ENCODE data around the gene NAA80. TPM values are rescaled to one million over a fixed set of nuclear protein-coding genes. Genes with fewer than 3 reads are reported as not detected.

NAA80 gene
- total RNA-seq, 1 experiment from 2014 or later, result 25.2 TPM

GRCh38 chr3:50345586-50346234 is 46.5 kb upstream of the NAA80 start, which contains the start of gene ZMYND10:
ZMYND10 (minus strand) TSS chr3:50345732; CDS start chr3:50345579, 153 bp downstream.
- H3K27ac ChIP-seq, result no peak within 1 kb of the TSS

GRCh38 chr3:50345008-50345407 is 45.8 kb upstream of the NAA80 start:
- no peaks in the 10 kb centered on the region for H3K9me3 ChIP-seq (ENCODE audit: insufficient read depth, low read depth)
- H3K27ac ChIP-seq, result no peak overlapping the region
- peaks cover 5% of the 10 kb centered on the region; the same call in 1 of the 2 replicates for H3F3A ChIP-seq (ENCODE audit: insufficient read depth, low read depth)
- H4K20me1 ChIP-seq (ENCODE audit: insufficient read depth), result no peaks in the 10 kb centered on the region
- DNase-seq, result no peak
- no peaks in the 10 kb centered on the region for H3K36me3 ChIP-seq (ENCODE audit: low read depth)
- peaks cover 5% of the 10 kb centered on the region; the same call in 1 of the 2 replicates for H3K4me1 ChIP-seq (replicated peaks; ENCODE audit: insufficient read depth)
- TF ChIP-seq CTCF (conservative IDR thresholded peaks at IDR 0.05) (no peak), EZH2 (IDR thresholded peaks at IDR 0.05; ENCODE audit: low read depth) (no peak)
- H3K27me3 ChIP-seq (ENCODE audit: insufficient read depth, low read depth), result no peaks in the 10 kb centered on the region
- no peak overlapping the region for H2AFZ ChIP-seq
- no peaks in the 10 kb centered on the region for H3K9me2 ChIP-seq (ENCODE audit: insufficient read depth)
- no TSS peak for BruUV-seq (replicated peaks)
- 0 out of 2 replicates have a peak, but pooled peaks cover 5% of the 10 kb centered on the region for H3K79me2 ChIP-seq (ENCODE audit: low read depth)
- POLR2A ChIA-PET (ENCODE audit: unreplicated experiment), result interaction anchor here (0.6 to 0.7 kb wide), 2 partner anchors 12 to 110 kb away, joined by 5 to 20 read pairs; no protein-coding TSS in a partner anchor
- CTCF ChIA-PET, result interaction anchor here (0.6 kb wide), 1 partner anchor 101 kb away, joined by 4 read pairs; no protein-coding TSS in a partner anchor
- intact Hi-C loops (cut with micrococcal nuclease; ENCODE audit: unreplicated experiment), result no loop called here
- H3K4me3 ChIP-seq, result no peak overlapping the region
- no peak overlapping the region for H3K4me2 ChIP-seq

More at GRCh38 chr3:50345586-50346234, 46.5 kb upstream of the NAA80 start, which contains the start of gene ZMYND10:
- Histone ChIP-seq H3K36me3 (ENCODE audit: low read depth) (no peaks in the 10 kb centered on the region), H3K4me2 (no peak within 1 kb of the TSS), H3K9me3 (ENCODE audit: insufficient read depth, low read depth) (no peaks in the 10 kb centered on the region), H4K20me1 (ENCODE audit: insufficient read depth) (no peaks in the 10 kb centered on the region), H3F3A (ENCODE audit: insufficient read depth, low read depth) (peaks cover 5% of the 10 kb centered on the region; the same call in 1 of the 2 replicates), H3K27me3 (ENCODE audit: insufficient read depth, low read depth) (no peaks in the 10 kb centered on the region), H3K4me3 (no peak within 1 kb of the TSS), H3K79me2 (ENCODE audit: low read depth) (0 out of 2 replicates have a peak, but pooled peaks cover 8% of the 10 kb centered on the region), H2AFZ (no peak within 1 kb of the TSS), H3K4me1 (replicated peaks; ENCODE audit: insufficient read depth) (peaks cover 9% of the 10 kb centered on the region; the same call in 1 of the 2 replicates), H3K9me2 (ENCODE audit: insufficient read depth) (no peaks in the 10 kb centered on the region)
- POLR2A ChIA-PET (ENCODE audit: unreplicated experiment), result no interaction called here
- BruUV-seq (replicated peaks), result no TSS peak
- TF ChIP-seq CTCF (conservative IDR thresholded peaks at IDR 0.05) (no peak), EZH2 (IDR thresholded peaks at IDR 0.05; ENCODE audit: low read depth) (no peak)
- CTCF ChIA-PET, result interaction anchor here (0.7 kb wide), 1 partner anchor 208 kb away, joined by 3 read pairs; no protein-coding TSS in a partner anchor
- intact Hi-C loops (cut with micrococcal nuclease; ENCODE audit: unreplicated experiment), result no loop called here
- DNase-seq, result peak in 1 of 2 experiments; percentile 55

GRCh38 chr3:50342813-50343633 is 43.8 kb upstream of the NAA80 start:
- TF ChIP-seq EZH2 (IDR thresholded peaks at IDR 0.05; ENCODE audit: low read depth) (no peak), CTCF (conservative IDR thresholded peaks at IDR 0.05) (no peak)
- ChIA-PET CTCF (no interaction called here), POLR2A (ENCODE audit: unreplicated experiment) (no interaction called here)
- BruUV-seq (replicated peaks), result no TSS peak
- no peak overlapping the region for H2AFZ ChIP-seq
- intact Hi-C loops (cut with micrococcal nuclease; ENCODE audit: unreplicated experiment), result no loop called here
- H4K20me1 ChIP-seq (ENCODE audit: insufficient read depth), result no peaks in the 10 kb centered on the region
- no peak for DNase-seq
- peaks cover 12% of the 10 kb centered on the region; the same call in 1 of the 2 replicates for H3F3A ChIP-seq (ENCODE audit: insufficient read depth, low read depth)
- no peaks in the 10 kb centered on the region for H3K27me3 ChIP-seq (ENCODE audit: insufficient read depth, low read depth)
- H3K4me2 ChIP-seq, result no peak overlapping the region
- H3K27ac ChIP-seq, result no peak overlapping the region
- H3K79me2 ChIP-seq (ENCODE audit: low read depth), result no peaks in the 10 kb centered on the region
- H3K9me3 ChIP-seq (ENCODE audit: insufficient read depth, low read depth), result no peaks in the 10 kb centered on the region
- no peaks in the 10 kb centered on the region for H3K9me2 ChIP-seq (ENCODE audit: insufficient read depth)
- H3K4me3 ChIP-seq, result no peak overlapping the region
- peaks cover 9% of the 10 kb centered on the region; the same call in 1 of the 2 replicates for H3K4me1 ChIP-seq (replicated peaks; ENCODE audit: insufficient read depth)
- H3K36me3 ChIP-seq (ENCODE audit: low read depth), result no peaks in the 10 kb centered on the region

Data from PC-9 (cell line).